Cerebellar cortex (tissue), 1 donor: ENCODE measurements around the gene ONECUT3.
A peak's percentile ranks its signal among the peaks of the same experiment; 100 is the strongest.

ENCODE experiments used
- DNase-seq: peaks from one replicate; pipeline ENCODE4 v3.0.0-alpha.2; 2015; ENCODE audit warnings: low spot score

The ONECUT3 gene

DNA sequence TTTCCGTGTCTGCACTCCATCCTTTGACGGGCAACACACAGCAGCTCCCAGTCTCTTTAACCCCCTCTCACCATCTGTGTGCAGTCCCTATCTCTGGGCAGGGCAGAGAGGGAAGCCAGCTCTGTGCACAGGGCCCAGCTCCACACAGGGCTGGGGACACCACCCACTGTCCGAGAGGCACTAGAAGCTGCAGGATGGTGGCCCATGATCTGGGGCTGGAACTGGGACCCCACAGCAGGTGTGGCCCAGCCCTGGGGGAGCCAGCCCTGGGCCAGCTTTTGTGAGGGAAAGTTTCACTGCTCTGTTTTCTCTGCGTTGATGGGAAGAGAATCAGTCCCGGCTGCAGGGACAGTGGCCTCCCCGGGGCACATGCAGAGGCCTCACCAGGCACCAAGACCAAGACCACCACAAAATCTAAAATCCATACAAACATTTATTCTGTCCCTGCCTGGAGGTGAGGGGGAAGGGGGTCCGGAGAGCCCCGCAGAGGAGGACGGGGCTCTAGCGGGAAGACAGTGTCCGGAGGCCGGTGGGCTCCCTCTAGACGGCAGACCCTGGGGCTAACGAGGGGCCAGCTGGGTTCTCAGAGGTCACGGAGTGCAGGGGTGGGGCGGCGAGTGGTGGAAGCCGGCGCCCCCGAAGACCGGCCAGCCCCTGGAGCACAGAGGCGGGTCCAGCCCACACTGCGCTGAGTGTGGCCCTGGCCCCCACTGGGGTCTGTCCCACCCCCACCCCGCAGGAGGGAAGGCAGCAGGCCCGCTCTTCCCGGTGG is 61.7 kb downstream of the ONECUT3 start:
- DNase-seq = no peak

DNA sequence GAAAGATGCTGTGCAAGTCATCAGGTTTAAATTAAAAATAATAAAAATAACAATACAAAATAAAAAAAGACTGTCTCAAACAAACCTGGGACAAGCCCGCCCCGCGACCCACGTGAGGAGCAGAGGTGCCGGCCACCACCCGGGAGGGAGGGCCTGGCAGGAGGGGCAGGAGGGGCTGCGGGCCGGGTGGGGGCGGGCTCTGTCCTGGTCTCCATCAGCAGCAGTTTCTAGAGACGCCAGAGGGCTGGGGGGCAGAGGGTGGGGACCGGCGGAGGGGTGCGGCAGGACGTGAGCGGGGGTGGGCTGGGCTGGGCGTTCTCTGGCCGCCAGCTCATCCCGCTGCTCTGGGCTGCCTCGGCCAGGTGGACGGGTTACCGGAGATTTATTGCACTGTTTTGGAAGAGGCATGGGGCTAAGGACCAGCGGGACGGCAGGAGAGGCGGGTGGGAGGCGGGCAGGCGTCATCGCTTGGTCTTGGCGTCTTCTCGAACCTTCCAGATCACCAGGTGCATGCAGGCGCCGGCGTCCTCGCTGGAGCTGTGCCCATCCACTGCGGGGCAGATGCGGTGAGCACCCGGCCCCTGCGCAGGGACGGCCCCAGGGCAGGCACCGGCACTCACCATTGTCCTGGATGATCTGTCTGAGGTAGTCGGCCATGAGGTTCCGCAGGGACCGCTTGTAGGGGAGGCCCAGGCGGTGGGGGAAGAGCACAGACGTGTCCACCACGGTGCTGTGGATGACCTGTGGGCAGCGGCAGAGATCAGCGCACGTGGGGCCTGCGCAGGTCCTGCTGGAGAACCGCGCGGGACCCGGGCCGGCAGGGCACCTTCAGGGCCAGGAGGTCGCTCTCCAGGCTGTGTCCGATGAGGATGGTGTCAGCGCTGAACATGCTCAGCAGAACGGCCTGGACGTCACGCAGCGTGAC is 62.6 kb downstream of the ONECUT3 start:
- DNase-seq = no peak

DNA sequence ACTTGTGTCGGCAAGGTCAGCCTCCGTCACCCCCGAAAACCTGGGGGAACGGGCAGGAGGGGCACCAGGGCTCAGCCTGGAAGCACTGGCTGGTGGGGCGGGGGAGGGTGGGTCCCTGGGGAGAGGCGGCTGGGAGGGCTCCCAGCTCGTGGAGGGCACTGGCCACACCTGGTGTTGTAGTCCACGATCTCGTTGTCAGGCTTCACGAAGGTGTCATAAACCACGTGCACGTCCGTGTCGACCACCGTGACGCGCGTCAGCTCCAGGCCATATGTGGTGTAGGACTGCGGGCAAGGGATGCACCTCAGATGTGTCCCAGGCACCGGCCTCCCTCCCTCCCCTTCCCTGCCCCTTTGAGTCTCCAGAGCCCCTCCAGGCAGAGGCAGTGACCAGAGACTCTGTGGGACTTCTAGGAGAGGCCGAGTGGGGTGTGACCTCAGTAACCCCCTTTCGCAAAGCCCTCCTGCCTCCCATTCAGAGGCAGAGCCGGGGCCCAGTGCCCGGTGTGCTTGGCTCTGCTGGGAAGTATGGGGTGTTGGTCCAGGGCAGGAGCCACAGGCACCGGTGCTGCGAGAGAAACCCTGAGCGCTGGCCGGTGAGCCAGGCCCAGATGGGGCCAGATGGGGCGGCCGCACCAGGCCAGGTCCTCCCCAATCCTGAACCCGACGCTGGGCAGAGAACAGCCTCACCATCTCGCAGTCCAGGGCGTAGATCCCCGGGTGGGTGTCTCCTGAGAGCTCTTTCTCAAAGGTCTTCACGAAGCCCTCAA is 63.4 kb downstream of the ONECUT3 start:
- DNase-seq = no peak

DNA sequence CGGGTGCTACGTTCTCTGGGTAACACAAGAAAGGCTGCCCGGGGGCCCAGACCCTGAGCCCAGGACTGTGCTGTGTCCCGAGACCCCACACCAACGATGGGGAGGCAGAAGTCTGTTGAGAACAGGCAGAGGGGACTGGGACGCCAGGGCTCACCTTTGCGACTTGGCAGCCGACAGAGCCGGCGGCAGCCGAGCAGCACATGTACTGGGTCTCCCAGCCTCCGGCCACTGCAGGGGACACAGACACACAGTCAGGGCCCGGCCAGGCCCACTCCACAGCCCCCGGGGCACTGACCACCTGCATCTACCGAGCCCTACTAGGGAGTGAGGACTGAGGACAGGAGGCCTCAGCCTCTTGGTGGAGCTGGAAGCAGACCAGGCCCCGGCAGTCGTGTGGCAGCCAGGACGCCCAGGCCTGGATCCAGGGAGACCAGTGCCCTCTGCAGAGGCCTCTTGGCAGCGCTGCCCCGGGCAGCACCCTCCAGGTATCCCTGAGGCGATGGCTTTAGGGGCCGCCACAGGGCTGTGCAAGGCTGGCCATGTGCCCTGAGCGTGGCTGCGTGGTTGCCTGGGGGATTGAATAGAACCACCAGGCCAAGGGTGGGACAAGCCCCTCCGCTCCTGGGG is 64.4 kb downstream of the ONECUT3 start:
- no peak for DNase-seq

DNA sequence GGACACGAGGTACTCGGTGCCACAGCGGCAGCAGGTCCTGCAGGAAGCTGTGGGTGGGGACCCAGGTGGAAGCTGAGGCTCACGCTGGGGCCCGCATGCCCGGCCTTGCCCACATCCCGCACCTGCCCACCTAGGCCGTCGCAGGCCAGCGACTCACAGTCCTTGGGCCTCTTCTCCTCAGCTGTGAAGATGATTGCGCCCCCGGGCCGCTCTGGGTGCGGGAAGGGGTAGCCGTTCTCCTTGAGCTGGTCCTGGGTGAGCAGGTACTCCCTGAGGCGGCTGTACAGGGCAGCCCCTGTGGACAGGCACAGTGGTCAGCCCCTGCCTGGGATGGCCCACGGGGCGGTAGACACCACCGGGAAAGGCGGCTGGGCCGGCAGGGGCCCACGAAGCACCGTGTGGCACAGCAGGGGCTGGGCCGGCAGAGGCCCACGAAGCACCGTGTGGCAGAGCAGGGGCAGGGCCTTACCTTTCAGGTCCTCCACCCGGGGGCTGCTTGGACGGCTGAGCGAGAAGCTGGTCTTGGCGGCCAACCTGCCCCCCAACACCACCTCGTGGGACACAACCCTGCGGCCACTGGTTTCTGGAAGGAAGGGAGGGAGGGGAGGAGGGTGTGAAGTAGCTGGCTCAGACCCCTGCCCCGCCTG is 65.4 kb downstream of the ONECUT3 start:
- no peak for DNase-seq

DNA sequence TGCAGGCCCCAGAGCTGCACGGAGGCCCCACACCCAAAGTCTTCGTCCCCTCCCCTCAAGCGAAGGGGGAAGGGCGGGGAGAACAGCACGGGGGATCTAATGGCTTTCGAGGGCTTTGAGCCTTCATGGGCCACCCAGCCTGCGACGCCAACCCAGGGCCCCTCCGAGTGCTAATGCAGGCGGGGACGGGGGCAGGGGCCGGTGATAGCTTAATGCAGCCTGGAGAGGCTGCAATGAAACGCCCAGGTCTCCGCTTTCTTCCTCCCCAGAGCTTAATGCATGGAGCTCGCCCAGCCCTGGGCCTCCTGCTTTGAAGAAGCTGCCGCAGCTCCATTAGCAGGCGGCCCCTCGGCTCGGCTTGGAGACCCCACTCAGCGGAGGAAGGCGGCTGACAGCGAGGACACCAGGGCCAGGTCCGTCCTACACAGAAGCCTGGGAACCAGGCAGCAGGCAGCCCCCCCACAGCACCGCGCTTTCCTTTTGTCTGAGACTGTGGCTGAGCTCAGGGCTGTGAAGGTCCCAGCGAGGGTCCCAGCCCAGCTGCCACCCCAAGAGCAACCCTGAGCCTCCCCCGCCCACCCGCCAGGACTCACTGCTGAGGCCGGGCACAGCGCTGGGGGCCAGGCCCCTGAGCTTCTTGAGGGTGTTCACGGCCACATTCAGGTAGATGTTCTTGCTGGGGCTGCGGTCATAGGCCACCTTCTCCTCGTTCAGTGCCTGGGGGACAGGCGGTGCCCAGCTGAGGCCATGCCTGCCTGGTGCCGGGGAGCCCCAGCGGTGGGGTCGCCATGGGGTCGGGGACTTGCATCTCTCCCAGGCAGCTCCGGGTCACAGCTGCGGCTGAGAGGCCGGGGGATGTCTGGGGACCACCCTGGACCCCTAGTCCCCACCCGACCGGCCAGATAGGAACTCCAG is 66.3 kb downstream of the ONECUT3 start:
- DNase-seq = no peak

DNA sequence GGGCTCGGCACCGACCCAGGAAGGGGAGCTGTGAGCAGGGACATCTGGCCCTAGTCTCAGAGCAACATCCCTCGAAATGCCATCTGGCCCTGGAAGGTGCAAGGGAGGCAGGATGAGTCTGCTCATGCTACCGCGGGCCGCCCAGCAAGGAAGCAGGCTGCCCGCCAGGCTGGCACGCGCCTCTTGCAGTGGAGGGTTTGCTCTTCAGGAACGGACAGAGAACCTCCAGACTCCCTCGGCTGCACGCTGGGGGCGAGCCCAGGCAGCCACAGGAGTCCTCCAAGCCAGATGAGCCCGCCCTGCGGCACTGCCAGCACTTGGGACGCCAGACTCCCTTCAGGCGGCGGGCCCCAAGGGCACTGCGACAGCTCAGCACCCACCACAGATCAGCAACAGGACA is 68.9 kb downstream of the ONECUT3 start:
- peak; percentile 69 for DNase-seq

DNA sequence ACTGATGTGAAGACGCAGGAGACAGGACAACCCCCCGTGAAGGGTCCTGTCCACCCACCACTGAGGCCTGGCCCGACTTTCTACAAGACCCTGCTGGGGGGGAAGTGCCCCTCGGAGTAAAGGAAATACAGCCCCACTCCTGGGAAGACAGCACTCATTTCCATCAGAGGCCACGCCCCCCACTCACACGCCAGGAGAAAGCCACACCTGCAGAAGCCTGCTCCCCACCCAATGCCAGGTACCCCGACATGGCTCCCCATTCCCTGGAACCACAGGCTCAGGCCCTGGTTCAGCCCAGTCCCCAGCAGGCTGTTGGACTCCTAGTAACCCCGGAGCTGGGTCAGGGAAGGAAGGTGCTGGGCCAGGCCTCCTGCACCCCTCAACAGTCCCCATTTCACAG is 69.7 kb downstream of the ONECUT3 start:
- no peak for DNase-seq

DNA sequence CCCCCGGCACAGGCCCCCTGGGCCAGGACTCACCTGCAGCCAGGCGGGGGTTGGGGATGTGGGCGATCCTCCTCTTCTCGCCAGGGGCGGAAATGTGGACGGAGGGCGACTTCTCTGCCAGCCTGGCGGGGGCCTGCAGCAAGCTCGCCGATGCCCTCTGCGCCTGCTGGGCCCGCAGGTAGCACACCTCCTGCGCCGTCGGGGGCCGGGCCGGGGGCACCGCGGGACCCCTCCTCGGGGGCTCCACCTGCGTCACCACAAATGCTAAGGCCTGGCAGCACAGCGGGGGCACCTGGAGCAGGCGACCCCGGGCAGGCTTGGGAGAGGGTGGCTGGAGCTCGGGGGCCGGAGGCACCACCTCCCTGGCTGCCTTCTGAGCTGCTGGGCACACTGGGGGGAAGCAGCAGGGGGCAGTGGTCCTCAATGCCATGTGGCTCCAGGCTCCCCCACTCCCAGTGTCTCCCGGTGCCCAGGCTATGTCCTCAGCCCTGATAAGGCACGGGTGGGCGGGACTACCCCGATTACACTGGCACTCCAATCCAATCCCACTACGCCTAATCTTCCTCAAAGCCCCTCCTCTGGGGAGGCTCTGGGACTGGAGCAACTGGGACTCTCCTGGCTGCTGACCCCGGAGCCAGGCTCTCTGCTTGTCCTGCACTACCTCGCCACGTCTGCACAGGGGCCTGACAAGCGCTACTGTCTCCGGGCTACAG is 70.4 kb downstream of the ONECUT3 start:
- DNase-seq = no peak

DNA sequence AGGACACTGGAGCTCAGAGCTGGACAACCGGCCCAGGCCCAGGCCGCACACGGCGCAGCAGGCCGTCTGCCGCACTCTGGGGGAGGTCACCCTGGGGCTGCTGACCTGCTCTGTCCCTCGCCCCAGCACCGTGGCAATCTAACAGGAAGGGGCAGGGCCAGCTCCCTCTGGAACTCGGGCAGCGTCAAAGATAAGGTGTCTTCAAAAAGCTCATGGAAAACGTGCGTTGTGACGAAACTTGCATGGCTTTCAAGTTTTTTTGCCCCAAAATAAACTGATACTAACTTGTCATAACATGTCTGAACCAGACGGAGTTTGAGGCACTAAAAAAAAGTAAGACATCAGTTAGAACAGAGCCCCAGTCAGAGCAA is 70.9 kb downstream of the ONECUT3 start:
- DNase-seq = no peak

DNA sequence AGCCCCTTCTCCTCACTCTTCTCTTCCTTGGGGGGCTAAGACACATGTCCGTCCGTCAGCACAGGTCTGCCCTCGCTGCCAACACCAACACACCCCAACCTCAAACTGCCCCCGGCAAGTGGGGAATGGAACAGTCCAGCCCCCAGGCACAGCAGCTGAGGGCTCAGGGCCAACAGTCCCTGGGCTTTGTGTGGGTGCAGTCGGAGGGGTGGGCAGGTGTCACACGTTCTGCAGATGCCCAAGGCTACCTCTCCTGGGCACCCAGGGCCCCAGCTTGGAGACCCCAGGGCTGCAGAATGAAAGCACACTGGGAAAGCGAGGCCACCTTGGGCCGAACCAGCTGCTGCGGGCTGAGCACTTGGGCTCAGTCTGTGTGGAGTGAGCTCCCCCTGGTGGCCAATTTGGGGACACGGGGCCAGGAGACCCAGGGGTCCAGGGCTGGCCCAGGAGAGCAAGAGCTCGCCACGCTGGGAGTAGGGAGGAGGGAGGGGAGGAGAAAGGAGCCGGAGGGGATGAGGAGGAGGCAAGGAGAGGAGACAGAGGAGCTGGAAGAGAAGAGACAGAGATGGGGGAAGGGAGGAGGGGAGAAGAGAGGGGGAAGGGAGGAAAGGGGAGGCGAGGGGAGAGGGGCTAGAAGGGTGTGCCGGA is 72.7 kb downstream of the ONECUT3 start:
- DNase-seq = peak; percentile 77

DNA sequence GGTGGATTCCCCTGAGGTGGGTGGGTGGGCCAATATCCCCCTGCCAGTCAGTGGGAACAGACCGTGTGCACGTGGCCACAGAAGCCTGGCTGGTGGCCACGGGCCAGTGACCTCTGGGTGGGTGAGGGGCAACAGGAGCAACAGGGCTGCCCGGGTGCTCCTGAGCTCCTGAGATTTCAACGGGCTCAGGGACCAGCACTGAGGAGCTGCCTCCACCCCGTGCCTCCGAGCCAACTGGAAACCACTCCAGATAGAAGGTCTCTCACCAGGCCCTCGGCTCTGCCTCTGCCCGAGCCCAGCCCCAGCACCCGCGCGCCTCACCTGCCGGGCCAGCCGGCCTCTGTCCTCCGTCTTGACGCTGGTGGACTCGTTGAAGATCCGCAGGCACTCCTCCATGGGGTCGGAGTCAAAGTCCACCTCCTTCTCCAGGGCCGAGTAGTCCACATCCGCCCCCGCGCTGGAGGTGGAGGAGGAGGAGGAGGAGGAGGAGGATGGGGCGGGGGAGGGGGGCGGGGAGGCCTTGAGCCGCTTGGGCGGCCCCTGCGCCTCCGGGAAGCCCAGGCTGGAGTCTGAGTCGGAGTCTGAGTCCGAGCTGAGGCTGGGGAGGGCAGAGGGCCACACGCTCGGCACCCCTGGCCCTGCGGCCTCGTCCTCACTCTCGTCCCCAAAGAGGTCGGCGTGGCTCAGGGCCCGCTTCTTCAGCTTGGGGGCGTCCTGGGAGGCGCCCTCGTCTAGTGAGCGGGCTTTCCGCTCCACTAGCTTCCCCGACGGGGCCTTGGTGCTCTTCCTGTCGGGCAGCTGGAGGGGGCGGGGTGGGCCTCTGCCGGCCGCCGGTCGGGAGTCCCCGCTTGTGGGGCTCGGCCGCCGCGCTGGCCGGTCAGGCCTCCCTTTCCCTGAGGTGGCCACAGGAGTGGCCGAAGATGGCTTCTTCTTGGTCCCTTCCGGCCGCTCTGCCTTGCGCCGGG is 73.5 kb downstream of the ONECUT3 start:
- DNase-seq = peak; percentile 34

DNA sequence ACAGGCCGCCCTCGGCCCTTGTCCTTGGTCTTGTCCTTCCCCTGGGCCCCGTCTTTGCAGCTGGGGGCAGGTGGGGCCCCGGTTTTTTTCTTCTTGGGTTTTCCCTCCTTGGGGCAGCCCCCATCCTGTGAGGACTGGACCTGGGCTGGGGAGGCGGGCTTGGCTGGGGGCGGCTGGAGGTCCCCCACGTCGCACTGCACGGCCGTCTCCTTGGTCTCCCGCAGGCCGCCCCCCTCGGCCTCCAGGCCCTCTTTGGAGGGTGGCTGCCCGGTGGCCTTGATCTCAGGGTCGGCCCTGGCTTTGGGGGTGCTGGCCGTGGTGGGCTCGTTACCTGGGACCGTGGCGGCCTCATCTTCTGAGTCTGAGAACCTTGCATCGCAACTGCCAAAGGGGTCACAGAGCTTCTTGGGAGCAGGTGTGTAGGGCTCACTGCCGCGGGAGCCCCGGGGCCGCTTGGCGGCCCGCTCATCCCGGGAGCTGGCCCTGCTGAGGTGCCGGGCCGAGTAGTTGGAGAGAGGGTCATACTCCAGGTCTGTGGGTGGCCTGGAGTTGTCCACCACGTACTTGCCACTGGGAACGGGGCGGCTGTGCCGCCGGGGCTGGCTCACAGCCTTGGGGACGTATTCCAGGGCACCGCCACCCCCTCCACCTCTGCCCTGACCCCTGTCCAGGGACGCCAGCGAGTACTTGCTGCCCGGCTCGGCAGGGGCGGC is 74.4 kb downstream of the ONECUT3 start:
- no peak for DNase-seq

DNA sequence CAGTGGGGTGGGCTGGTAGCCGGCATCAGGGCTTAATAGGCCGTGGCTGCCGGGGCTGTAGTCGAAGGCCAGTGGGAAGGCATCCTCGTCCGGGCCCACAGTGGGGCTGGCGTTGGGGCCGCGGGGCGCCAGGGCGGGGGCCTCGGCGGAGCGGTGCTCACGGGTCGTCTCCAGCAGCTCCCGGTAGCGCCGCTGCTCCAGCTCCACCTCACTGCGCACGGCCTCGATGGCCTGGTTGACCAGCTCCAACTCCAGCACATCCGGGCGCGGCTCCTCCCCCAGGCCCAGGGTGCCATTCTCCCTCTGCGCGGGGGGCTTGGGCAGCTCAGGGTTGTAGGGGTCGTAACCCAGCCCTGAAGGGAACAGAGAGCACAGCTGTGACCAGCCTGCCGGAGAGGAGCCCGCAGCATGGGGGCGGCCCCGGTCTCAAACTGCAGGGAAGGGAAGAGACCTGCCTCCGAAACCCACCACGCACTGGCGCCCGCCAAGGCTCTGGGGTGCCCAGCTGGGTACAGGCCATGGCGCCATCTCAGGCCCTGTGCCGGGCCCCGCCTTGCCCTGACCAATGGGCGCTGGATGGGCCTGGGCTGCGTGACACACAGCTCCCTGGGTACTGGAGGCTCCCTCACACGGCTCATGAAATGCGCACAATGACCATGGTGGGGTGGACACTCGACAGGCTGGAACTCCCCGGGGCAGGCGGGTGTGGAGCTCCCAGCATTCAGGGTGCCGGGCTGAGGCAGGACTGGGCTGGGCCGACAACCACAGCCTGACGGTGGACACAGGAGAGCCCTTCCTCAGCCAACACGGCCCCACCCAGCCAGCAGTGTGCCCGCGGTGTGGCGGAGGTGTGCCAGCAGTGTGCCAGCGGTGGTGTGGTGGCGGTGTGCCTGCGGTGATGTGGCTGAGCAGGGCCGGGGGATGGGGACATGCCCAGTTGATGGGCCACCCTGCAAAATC is 75.3 kb downstream of the ONECUT3 start:
- DNase-seq = no peak

DNA sequence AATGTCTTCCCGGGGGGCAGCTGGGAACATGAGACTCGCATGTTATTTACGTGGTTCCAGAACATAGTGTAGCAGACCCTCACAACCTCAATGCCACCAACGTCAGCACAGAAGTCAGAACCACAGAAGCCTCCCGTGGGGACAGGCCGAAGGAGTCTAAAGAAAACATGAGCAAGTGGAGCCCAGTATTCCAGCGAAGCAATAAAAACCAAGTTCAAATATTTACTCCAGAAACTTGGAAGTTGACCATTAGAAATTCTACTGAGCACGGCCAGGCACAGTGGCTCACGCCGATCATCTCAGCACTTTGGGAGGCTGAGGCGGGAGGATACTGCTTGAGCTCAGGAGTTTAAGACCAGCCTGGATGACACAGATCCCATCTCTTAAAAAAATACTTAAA is 76.7 kb downstream of the ONECUT3 start:
- DNase-seq = no peak

DNA sequence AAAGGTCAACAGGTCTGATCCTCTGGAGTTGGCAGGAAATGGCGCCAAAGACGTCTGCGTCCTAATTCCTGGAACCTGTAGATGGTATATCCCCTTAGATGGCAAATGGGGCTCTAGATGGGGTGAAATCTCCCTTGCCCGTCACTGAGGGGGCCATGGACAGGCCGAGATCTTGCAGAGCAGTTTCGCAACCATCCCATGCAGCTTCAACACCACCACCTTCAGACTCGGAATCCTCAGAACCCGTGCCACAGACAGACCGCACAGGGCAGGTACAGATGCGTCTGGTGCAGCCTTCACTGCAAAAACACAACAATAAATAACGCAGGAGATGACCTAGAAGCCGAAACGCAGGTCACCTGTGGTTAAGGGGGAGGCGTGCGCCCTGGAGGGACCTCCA is 77.3 kb downstream of the ONECUT3 start:
- no peak for DNase-seq
